ENCODE measurements around the gene FBL.
A peak's percentile ranks its signal among the peaks of the same experiment; 100 is the strongest.
"Not testable (repeated sequence)": the region's sequence is repeated elsewhere in the genome, so short reads cannot be mapped to it uniquely, and the experiment has no call there.

Gene FBL

GRCh38 chr19:39875401-39875864 is 29.3 kb upstream of the FBL start:
- DNase-seq = not testable (repeated sequence)

- DNase-seq = no peak
These were observed 28.2 kb upstream of the FBL start for GRCh38 chr19:39874404-39874803.

GRCh38 chr19:39873385-39873784 is 27.2 kb upstream of the FBL start:
- DNase-seq = no peak

GRCh38 chr19:39871886-39872866 is 26.0 kb upstream of the FBL start:
- no peak for DNase-seq

DNA sequence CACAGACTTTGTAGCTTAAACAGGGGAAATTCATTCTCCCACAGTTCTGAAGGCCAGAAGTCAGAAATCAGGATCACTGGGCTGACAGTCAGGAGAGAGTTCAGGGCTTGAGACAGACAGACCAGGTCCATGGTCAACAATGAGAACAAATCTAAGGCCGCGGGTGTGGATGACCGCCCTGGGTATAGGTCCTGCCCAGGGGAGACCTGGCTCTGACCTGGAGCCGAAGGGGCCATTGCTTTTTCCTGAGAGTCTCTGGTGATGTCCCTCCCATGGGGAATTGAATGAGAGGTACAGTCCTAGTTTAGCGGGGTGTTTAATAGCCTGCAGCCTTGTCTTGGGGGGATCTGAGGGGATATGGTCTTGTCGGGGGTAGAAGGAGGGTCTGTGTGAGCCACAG is 25.2 kb upstream of the FBL start:
- no peak for DNase-seq

- peak; percentile 77 for DNase-seq
These were observed 24.2 kb upstream of the FBL start for GRCh38 chr19:39870171-39870971.

DNA sequence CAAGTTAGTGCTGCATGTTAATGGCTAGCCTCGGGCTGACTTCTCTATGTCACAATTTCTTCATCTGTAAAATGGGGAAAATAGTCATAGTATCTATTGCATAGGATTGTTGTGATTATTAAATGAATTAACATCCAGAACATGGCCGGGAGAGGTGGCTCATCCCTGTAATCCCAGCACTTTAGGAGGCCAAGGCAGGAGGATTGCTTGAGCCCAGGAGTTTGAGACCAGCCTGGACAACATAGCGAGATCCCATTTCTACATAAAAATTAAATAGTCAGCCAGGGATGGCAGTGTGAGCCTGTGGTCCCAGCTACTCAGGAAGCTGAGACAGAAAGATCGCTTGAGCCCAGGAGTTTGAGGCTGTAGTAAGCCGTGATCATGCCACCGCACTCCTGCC is 21.8 kb upstream of the FBL start:
- DNase-seq = no peak

DNA sequence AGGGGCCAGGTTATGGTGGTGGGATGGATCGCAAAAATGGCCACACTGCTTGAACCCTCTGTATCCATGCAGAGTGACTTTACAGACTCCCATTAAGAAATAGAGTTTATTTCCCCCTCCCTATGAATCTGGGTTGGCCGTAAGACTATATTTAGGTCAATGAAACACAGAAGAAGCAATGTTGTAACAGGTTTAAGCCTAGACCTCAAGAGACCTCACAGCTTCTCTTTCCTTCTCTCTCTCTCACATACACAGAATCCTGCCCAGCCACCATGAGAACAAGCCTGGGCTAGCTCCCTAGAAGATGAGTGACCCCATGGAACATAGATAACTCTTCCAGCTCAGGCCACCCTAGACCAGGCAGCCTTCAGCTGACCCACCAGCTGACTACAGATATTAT is 21.0 kb upstream of the FBL start:
- DNase-seq = no peak

DNA sequence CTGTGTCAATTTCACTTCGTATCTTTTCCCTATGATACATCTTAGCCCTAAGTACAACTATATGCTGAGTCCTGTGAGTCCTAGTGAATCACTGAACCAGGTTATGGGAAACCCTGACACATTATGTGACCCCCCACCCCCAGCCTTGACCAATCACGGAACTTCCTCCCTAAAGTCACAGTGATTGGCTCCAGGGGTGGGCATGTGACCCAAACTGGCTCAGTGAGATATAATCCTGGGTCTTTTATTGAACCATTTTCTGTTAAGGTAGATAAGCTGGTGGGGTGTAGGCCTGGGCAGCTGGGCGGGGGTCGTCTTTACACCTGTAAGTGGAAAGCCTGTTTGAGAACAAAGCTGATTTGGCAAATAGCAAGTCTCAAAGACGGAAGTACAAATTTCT is 19.8 kb upstream of the FBL start:
- no peak for DNase-seq

DNA sequence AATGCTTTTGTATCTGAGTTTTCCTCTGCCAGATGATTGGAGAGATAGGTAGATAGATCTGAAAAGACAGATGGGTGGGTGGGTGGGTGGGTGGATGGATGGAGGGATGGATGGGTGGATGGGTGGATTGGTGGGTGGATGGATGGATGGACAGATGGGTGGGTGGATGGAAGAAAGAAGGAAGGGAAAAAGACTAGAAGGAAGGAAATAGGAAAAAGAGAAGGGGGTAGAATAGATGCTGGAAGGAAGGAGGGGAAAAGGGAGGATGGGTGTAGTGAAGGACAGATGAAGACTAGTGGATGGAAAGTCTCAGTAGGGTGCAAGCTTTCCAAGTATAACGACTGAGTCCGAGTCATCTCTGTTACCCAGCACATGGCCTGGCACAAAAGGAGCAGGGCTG is 19.0 kb upstream of the FBL start:
- DNase-seq = no peak

GRCh38 chr19:39864118-39864517 is 17.9 kb upstream of the FBL start:
- no peak for DNase-seq

GRCh38 chr19:39858541-39858940 is 12.4 kb upstream of the FBL start:
- DNase-seq = no peak

GRCh38 chr19:39852882-39853281 is 6.7 kb upstream of the FBL start:
- DNase-seq = no peak

DNA sequence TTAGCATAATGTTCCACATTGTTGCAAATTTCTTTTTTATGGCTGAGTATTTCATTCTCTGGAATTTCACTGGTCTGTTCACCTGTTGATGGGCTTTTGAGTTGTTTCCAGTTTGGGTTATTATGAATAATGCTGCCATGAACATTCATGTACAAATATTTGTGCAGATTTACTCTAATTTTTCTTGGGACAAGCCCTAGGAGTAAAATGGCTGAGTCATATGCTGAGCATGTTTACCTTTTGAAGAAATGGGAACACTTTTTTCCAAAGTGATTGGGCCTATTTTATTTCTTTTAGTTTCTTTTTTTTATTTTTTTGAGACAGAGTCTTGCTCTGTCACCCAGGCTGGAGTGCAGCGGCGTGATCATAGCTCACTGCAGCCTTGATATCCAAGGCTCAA is 4.7 kb upstream of the FBL start:
- DNase-seq = no peak

DNA sequence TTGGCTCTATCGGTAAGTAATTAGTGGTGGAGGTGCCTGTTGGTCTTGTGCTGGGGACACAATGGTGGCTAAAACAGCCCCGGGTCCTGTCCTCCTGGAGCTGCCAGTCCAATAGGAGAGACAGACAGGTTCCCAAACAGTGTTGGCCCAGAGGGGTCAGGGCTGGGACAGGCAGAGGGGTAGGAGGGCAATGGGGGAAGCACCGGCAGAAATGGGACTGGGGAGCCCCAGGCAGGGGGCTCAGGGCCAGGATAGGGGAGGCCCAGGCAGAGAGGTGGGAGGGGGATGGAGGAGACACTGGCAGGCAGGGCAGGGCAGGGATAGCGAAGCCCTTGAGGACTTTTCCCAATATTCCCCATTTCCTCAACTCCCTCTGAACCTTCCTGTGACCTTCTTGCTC is 2.2 kb upstream of the FBL start:
- DNase-seq = no peak

GRCh38 chr19:39847525-39847924 is 1.3 kb upstream of the FBL start:
- DNase-seq = no peak

DNA sequence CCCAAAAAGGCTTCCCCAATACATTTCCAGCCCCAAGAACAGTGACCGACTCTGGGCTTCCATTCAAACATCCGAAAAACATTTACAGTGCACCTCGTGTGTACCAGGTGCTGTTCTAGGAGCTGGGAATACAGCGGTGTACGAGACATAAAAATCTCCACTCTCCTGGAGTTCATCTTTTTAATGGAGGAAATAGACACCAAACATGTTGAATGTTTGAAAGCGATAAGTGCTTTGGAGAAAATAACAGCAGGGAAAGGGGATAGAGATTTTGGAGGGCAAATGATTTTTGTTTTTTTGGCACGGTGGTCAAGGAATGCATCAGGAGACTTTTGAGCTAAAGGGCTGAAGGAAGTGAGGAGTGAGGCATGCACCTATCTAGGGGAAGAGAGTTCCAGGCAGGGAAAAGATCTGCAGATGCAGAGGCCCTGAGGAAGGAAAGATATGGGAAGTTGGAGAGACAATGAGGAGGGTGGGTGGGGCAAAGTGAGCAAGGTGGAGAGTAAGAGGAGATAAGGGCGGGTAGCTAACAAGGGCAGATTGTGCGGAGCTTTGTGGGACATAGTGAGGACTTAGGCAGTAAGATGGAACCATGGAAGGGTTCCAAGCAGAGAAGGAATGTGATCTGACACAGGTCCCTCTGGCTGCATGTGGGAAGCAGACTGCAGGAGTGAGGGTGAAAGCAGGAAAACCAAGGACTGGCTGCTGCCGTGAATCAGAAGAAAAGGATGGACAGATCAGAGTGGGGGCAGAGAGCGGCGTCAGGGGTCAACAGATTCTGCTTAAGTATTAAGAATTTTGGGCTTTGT is 703 bp upstream of the FBL start:
- DNase-seq = no peak

GRCh38 chr19:39845584-39845932 is 621 bp downstream of the FBL start:
- DNase-seq = peak; percentile 33

- no peak for DNase-seq
These were observed 1.0 kb downstream of the FBL start for GRCh38 chr19:39845172-39845571.

DNA sequence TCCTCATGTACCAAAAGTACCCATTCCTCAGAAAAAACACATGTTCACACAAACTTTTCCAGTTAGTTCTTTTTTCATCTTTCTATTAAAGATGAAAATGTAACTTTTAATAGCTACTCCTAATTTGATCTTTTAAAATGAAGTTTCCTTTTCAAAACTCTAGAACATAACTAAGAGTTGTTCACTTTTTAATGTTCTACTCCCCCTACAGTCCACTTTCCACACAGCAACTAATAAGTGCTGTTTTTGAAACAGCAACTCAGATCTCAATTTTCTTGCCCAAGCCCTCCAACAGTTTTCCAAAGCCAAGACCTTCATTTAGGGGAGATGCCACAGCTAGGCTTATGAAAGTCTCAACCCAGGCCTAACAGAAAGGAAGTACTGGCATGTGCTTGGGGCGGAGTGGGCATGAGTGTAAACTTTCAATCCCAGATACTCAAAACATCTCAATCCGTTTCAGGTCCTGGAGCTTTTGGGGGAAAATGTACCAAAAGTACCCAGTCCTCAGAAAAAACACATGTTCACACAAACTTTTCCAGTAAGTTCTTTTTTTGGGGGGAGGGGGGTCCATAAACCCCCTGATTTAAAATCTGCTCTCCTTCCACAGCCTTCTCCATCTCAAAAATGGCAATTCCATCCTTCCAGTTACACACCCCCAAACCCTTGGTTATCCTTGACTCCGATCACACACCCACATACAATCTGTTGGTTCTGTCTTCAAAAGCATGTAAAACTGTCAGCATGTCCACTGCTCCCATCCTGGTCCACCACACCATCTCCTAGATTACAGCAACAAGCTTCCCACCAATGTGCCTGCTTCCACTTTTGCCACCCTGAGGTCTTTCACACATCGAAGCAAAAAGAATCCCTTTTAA is 2.0 kb downstream of the FBL start:
- no peak for DNase-seq

DNA sequence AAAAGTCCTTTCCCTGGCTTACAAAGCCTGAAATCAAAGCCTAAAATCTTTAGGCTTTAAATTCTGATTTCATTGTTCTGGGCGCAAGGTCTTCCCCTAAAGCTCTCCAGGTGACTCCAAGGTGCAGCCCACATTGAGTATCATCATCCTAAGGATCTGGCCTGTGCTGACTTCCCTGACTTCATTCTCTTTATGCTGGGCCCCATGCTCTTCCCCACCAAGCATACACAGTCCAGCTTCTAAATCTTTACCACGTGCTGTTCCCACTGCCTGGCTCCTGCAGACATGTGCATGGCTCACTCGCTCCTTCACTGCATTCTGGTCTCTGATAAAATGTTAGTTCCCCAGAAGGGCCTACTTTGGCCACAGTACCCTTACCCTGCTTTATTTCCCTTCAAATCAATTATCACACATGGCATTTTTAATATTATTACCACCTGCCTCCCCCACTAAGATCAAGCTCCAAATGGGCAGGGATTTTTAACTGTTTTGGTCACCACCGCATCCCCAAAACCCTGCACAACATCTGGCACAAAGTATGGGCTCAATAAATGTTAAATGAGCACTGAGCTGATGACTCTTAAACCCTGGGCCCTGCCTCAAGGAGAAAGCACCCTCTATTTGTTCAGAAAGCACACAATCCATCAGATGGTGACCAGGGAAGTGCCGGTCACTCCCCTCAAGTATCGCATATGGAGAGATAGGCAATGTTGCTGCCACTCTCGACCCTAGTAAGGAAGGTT is 3.3 kb downstream of the FBL start:
- DNase-seq = no peak

Measured in NCI-H2171 (cell line).